NOMO-1 treated with dmso at 0.1 percent for 144 hours (cell line): ENCODE results near the gene RPS16.

Experiments
- DNase-seq: peaks from one replicate; lab custom pipeline; 2025; ENCODE audit not compliant: unreplicated experiment; lab: John Stamatoyannopoulos, UW

The RPS16 gene

GRCh38 chr19:39423258-39424086 lies 12.3 kb downstream of the RPS16 start:
- DNase-seq = no peak

DNA sequence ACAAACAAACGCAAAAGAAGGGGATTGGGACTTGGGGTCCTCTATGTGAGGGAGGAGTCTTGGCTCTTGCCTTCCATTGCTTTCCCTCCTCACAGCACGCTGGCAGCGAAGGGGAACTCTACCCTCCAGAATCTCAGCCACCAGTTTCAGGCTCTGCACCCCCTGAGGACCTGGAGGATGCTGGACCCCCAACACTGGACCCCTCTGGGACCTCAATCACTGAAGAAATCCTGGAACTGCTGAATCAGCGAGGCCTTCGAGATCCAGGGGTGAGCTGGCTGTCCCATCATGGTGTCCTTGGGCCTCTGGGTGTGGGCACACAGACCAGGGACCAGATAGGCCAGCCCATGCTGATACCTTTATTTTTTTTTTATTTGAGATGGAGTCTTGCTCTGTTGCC lies 13.7 kb downstream of the RPS16 start:
- no peak for DNase-seq

GRCh38 chr19:39420769-39421168 lies 15.0 kb downstream of the RPS16 start:
- DNase-seq = no peak

- DNase-seq = no peak
These were observed 16.7 kb downstream of the RPS16 start for GRCh38 chr19:39419003-39419402.

DNA sequence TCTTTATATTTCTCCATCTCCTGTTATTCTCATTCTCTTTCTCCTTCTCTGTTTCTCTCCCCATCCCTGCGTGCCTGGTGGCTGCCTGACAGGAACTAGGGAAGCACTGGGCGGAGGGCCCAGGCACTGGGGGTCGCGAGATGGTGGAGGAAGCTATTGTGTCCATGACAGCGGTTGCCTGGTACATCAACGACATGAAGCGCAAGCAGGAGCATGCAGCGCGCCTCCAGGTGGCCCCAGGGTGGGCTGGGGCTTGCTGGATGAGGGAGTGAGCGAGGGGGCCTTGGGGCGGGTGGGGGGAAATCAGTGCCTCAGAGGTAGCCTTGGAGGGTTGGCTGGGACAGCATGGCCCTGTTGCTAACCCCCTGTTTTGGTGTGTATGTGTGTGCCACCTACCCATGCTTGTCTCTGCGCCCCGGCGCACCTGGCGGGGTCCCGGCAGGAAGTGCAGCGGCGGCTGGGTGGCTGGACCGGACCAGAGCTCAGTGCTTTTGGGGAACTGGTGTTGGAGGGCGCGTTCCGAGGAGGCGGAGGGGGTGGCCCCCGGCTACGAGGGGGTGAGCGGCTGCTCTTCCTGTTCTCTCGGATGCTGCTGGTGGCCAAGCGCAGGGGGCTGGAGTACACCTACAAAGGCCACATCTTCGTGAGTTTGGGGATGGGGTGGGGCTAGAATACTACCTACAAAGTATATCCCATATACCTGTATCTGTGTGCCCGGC lies 18.1 kb downstream of the RPS16 start:
- DNase-seq = no peak

- DNase-seq = no peak
These were observed 19.3 kb downstream of the RPS16 start for GRCh38 chr19:39416152-39417120.

- DNase-seq = no peak
These were observed 20.4 kb downstream of the RPS16 start for GRCh38 chr19:39415111-39416046.

DNA sequence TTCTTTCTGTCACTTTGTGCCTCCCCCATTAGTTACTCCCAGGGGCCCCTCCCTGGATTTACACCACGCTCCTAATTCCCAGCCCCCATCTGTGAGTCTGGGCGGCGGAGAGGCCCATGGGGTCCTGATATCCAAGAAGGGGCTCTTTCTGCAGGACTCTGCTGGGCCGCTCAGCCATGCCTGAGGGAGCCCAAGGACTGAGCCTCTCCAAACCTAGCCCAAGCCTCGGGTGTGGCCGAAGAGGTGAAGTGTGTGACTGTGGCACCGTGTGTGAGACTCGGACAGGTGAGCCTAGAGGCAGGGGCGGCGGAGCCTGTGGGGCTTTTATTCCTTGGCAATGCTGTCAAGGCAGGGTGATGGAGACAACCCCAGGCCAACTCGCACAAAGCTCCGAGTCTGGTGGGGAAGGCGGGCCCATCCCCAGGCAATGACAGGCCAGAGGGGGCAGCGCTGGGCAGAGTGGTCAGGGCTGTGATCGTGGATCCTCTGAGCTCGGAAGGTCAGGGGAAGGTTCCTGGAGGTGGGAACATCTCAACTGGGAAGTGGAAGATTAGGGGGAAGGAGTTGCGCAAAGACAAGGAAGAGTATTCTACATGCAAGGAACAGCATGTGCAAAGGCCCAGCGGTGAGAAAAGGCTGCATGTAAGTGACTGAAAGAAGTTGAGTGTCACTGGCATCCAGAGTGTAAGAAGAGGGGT lies 21.7 kb downstream of the RPS16 start:
- no peak for DNase-seq

DNA sequence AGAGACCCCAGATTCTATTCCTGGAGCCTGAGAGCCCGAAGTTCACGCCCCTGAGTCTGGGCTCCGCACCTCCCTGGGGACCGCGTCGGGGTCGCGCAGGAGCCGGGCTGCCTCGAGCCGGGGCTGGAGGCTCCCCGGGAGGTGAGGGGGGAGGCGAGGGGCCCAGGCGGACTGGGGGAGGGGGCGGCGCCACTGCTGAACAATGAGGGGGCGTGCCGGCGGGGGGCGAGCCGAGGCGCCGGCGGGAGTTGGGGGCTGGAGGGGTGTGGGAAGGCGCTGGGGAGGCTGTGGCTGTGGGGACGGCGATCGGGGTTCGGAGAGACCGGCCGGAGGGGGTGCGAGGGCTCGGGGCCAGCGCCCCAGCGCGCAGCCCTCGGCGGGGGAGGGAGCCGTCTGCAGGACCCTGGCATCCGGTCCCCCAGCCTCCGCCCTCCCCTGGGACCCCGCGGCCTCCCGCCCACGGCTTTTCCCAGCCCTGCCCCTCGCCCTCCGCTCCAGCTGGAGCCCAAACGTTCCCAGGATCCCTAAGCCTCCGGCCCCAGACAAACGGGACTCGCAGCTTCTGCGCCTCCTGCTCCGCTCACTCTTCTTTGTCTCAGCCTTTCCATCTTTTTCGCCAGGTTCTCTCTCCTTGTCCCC lies 22.4 kb downstream of the RPS16 start:
- no peak for DNase-seq

GRCh38 chr19:39412867-39413271 lies 22.9 kb downstream of the RPS16 start:
- DNase-seq = no peak

DNA sequence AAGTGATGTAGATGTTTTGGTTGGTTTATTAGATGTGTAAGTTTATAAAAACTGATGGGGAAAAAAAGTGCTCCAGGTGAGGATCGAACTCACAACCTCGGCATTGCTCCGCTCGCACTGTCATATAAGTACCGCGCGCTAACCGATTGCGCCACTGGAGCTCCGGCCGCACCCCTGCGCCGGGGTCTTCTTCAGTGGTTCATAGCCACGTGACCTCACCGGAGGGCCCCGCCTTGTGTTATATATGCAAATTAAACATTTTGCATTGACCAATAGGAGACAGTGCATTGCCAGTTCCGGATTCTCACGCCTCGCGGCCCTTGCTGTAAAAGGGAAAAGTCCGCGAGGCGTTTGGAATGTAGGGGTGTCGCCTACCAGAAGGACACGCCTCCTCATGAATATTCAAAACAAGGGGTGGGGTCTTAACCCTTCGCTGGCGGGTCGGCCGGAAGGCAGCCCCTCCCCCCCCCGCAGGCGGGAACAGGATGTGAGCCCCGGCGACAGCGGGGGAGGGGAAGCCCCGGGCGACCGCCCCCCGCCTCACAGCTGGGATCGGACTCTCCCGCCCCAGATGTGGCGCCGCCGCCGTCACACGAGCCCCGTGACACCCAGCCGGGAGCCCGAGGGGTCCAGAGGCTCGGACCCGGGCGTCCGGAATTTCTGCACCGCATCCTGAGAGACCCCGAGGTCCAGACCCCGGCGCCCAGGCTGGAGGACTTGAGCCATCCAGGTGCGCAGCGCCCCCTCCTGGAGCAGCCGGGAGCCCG lies 23.5 kb downstream of the RPS16 start, which contains the start of gene PLEKHG2:
Gene PLEKHG2 (plus strand): TSS at position 570 of the 767 bp plus-strand sequence. CDS start 1,418 bp downstream, outside the sequence.
- DNase-seq = peak; percentile 95

DNA sequence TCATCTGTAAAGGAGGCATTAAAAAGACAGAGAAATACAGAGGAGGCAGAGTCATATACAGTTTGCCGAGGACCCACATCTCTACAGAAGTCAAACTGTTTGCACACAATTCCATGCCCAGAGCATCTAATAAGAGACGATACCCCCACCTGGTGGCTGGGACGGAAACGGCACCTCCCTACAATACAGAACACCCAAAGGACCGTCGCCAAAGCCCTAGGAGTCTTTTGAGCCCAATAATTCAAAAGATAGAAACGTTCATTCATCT lies 24.0 kb downstream of the RPS16 start:
- peak; percentile 91 for DNase-seq

DNA sequence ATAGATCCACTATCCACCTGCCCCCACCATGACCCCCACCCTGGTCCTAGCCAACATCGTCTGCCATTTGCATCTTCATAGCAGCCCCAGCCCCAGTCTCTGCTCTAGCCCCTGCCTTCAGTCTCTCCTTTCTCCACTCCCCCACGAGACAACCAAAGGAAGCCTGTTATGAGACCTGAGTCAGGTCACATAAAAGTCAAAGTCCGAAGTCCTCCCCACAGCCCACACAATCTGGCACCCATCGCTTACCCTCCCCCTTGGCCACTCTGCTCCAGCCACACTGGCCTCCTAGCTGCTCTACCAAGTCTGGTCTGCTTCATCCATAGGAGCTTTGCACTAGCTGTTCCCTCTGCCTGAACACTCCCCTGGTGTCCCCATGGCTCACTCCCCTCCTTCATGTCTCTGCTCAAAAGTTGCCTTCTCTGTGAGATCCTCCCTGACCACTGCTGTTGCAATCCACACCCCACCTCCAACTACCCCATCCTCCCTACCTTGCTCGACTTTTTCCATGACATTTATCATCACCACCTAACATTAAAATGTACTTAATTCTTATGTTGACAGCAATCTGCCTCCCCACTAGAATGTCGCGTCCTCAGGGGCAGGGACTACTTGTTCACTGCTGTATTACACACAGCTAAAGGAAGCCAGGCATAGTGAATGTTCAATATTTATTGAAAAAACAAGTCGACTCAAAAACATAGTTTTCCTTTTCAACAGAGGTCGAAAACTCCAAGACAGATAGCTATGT lies 24.5 kb downstream of the RPS16 start:
- peak; percentile 45 for DNase-seq

- no peak for DNase-seq
These were observed 25.0 kb downstream of the RPS16 start for GRCh38 chr19:39410831-39411080.

DNA sequence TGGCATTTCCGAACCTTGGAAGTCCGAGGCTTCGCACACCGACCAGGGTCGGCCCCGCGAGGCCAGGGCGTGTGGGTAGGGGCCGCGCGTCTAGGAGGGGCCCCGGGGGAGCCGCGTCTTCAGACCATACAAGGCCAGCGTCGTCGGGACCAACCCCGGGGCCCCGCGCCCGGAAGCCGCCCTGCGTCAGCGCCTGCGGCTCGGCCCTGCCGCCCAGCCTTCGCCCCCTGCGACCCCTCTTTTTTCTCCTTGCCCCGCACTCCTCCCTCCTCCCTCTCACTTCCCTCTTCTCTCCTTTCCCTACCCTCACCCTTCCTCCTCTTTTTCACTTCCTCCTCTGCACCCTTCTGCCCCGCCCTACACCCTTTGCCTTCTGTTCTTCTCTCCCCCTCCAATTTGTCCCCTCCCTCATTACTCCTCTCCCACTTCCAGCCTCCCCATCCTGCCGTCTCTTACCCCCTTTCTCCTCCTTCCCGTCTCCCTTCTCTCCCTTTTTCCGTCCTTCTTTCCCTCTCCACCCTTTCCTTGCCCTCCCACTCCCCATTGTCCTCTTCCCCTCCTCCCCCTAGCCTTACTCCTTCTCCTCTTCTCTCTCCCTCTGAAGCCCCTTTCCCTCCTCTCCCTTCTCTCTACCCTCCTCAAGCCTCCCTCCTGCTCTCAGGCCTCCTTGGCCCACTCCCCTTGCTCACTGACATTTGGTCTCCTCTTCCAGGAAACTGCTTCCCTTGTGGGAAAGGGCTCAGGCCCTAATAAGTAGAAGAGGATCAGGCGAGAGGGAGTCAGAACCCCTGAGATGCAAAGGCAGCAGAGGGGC lies 25.5 kb downstream of the RPS16 start:
- DNase-seq = peak; percentile 94

DNA sequence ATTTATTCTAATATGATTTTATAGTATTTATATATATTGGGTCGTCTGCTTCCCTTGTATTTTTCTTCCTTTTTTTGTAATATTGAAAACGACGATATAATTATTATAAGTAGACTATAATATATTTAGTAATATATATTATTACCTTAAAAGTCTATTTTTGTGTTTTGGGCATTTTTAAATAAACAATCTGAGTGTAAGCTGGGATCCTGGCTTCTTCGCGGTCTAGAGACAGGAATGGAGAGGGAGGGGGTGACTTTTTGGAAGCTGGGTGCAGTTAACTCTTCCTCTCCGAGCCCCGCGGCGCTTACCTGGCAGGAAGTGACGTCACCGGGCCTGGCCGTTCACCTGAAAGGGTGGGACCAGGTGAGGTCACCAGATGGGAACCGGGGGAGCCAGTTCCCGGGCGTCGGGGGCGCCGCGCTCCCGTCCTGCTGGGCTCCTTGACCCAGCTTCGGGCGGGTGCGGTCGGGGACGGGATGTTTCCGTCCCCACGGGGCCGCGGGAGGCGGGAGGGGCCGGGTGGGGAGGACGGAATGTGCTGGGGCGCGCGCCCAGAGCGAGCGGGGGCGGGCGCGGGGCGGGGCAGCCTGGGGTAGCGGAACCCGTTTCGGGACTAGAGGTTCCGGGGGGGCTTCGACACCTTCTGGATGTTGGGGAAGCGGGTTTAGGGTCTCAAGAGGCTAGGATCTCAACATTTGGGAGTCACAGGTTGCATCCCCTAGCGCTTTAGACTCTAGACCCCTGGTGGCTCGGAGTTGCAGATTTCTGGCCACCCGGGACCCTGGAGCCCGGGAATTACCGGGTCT lies 26.3 kb downstream of the RPS16 start:
- DNase-seq = no peak
